NCI-H1436 (cell line): Measurements from ENCODE around the gene RAI1.
"Not testable (repeated sequence)": the region's sequence is repeated elsewhere in the genome, so short reads cannot be mapped to it uniquely, and the experiment has no call there.

Experiments
- DNase-seq: peaks from one replicate; lab custom pipeline; 2025; lab: John Stamatoyannopoulos, UW

The RAI1 gene

GRCh38 chr17:17665255-17665654, 16.0 kb upstream of the RAI1 start:
- DNase-seq: no peak

GRCh38 chr17:17666111-17666714, 15.0 kb upstream of the RAI1 start:
- DNase-seq: no peak

GRCh38 chr17:17667231-17667630, 14.0 kb upstream of the RAI1 start:
- DNase-seq: no peak

- no peak for DNase-seq
These were observed 13.3 kb upstream of the RAI1 start for GRCh38 chr17:17667947-17668346.

GRCh38 chr17:17668358-17668757, 12.9 kb upstream of the RAI1 start:
- no peak for DNase-seq

- DNase-seq: no peak
These were observed 12.3 kb upstream of the RAI1 start for GRCh38 chr17:17668775-17669579.

- peak; percentile 28 for DNase-seq
These were observed 11.6 kb upstream of the RAI1 start for GRCh38 chr17:17669580-17670235.

GRCh38 chr17:17670701-17671305, 10.5 kb upstream of the RAI1 start:
- DNase-seq: no peak

GRCh38 chr17:17671369-17672129, 9.7 kb upstream of the RAI1 start:
- DNase-seq: no peak

- no peak for DNase-seq
These were observed 8.5 kb upstream of the RAI1 start for GRCh38 chr17:17672453-17673368.

GRCh38 chr17:17675416-17675815, 5.8 kb upstream of the RAI1 start:
- DNase-seq: no peak

GRCh38 chr17:17675925-17676534, 5.2 kb upstream of the RAI1 start:
- no peak for DNase-seq

- DNase-seq: no peak
These were observed 4.5 kb upstream of the RAI1 start for GRCh38 chr17:17676752-17677151.

- DNase-seq: no peak
These were observed 3.8 kb upstream of the RAI1 start for GRCh38 chr17:17677299-17678040.

- DNase-seq: not testable (repeated sequence)
These were observed 3.1 kb upstream of the RAI1 start for GRCh38 chr17:17678063-17678699.

- no peak for DNase-seq
These were observed 2.0 kb upstream of the RAI1 start for GRCh38 chr17:17679243-17679642.

GRCh38 chr17:17679748-17680147, 1.5 kb upstream of the RAI1 start:
- no peak for DNase-seq

- DNase-seq: no peak
These were observed 626 bp upstream of the RAI1 start for GRCh38 chr17:17680477-17681186.
